Stromal cell of bone marrow (primary cell): ENCODE data around the gene NSUN7.

ENCODE experiments used
- DNase-seq: peaks from one replicate; pipeline ENCODE4 v3.0.0-alpha.2; 2012; ENCODE audit warnings: low read depth

The NSUN7 gene

GRCh38 chr4:40848940-40849339 lies 99.2 kb downstream of the NSUN7 start:
- peak; percentile 14 for DNase-seq

DNA sequence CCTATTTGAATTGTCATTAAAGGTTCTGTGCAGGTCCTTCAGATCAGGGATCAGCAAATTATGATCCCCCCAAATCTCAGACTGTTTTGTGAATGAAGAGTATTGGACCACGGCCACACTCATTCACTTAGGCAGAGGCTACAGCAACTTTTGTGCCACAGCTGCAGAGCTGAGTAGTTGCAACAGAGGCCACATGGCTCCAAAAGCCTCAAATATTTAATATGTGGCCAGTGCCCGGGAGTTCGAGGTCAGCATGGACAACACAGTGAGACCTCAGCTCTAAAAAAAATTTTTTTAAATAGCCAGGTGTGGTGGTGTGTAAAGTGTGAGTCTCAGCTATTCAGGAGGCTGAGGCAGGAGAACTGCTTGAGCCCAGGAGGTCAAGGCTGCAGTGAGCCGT lies 100.7 kb downstream of the NSUN7 start:
- DNase-seq, result no peak

- no peak for DNase-seq
Observed at GRCh38 chr4:40856277-40856839, 106.6 kb downstream of the NSUN7 start.

- DNase-seq, result peak; percentile 3
Observed at GRCh38 chr4:40856840-40857362, 107.1 kb downstream of the NSUN7 start.

- no peak for DNase-seq
Observed at GRCh38 chr4:40857956-40858355, 108.2 kb downstream of the NSUN7 start.

DNA sequence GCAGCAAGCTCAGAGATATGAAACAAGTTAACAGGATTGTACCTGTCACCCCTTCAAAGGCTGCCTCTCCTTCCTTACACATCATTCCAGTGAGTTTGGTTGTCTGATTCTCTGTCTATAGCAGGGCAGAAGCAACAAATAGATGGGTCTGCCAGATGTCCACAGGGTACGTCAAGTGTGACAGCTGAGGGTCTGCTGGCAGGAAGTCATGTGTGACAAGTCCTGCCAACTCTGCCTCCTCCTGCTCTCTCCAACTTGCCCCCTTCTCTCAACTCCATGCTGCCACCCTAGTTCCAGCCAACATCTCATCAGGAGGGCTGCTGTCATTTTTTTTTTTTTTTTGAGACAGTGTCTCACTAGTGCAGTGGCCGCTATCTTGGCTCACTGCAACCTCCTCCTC lies 109.2 kb downstream of the NSUN7 start:
- DNase-seq, result no peak
